Left ventricle myocardium inferior (tissue), 1 donor: ENCODE measurements around the gene RUNX2. TPM values are rescaled to one million over a fixed set of nuclear protein-coding genes. Genes with fewer than 3 reads are reported as not detected.

ENCODE experiments used
- DNase-seq: peaks from one replicate; pipeline ENCODE4 v3.0.0-alpha.2; 2020
- H3K27ac ChIP-seq: fragments of 200-600 bp; replicated peaks from 2 replicates; pipeline ENCODE4 v1.8.0; 2021
- H3K27me3 ChIP-seq: fragments of 200-600 bp; 2 replicates; pipeline ENCODE4 v1.8.0; 2021; ENCODE audit warnings: low read depth
- H3K36me3 ChIP-seq: fragments of 200-600 bp; 2 replicates; pipeline ENCODE4 v1.8.0; 2021
- H3K4me1 ChIP-seq: fragments of 200-600 bp; 2 replicates; pipeline ENCODE4 v1.8.0; 2021
- H3K4me3 ChIP-seq: fragments of 200-600 bp; 2 replicates; pipeline ENCODE4 v1.8.0; 2021; ENCODE audit warnings: mild to moderate bottlenecking, moderate library complexity
- H3K9me3 ChIP-seq: fragments of 200-600 bp; replicated peaks from 2 replicates; pipeline ENCODE4 v1.8.0; 2021
- intact Hi-C: fragments of 100-400 bp; cut with micrococcal nuclease; formaldehyde crosslinking; loops from one replicate; pipeline ENCODE4 v1.11.0; 2022
- total RNA-seq: library from RNA; stranded (reverse); fragmentation: NEBNext Ultra II Directional; extraction: Animal tissue kit (Norgen Biotek cat#: 25700); gene quantifications from one replicate; pipeline ENCODE4 v1.2.1, GENCODE V29; 2021
- TF ChIP-seq, protein P1 (sequence below): fragments of 200-600 bp; IDR thresholded peaks from 2 replicates; pipeline ENCODE4 v1.8.0; 2021; ENCODE audit warnings: antibody characterized with exemption, mild to moderate bottlenecking, borderline replicate concordance
- donor health status: DM: no; HTN: yes; CAD: no; lungs with severe emphysema.

RUNX2 gene
- total RNA-seq, 1 donor from 2014 or later, result 0.38 TPM

DNA sequence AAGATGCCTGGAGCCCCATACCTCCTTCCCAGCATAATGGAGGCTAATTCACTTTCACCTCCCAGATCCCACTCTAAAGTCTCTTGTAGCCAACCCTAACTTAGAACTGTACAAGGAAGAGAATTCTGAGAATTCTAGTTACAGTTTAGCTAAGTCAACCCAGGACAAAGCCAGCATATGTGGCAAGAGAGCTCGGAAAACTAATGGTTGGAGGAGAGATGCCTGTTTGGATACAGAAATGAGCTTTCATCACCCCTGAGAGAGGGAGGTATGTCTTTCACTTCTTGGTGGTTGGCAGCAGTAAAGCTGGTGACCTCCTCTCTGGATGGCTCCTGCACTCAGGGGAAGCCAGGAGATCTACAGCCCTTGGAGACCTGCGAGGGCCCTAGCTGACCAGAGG lies 302.2 kb downstream of the RUNX2 start:
- Histone ChIP-seq H3K9me3 (no peaks in the 10 kb centered on the region), H3K36me3 (no peaks in the 10 kb centered on the region), H3K4me3 (no peak overlapping the region), H3K27ac (no peak overlapping the region), H3K4me1 (no peaks in the 10 kb centered on the region), H3K27me3 (no peaks in the 10 kb centered on the region)
- TF ChIP-seq, protein P1, sequence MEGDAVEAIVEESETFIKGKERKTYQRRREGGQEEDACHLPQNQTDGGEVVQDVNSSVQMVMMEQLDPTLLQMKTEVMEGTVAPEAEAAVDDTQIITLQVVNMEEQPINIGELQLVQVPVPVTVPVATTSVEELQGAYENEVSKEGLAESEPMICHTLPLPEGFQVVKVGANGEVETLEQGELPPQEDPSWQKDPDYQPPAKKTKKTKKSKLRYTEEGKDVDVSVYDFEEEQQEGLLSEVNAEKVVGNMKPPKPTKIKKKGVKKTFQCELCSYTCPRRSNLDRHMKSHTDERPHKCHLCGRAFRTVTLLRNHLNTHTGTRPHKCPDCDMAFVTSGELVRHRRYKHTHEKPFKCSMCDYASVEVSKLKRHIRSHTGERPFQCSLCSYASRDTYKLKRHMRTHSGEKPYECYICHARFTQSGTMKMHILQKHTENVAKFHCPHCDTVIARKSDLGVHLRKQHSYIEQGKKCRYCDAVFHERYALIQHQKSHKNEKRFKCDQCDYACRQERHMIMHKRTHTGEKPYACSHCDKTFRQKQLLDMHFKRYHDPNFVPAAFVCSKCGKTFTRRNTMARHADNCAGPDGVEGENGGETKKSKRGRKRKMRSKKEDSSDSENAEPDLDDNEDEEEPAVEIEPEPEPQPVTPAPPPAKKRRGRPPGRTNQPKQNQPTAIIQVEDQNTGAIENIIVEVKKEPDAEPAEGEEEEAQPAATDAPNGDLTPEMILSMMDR, result no peak
- no peak for DNase-seq
- intact Hi-C loops, result no loop called here

DNA sequence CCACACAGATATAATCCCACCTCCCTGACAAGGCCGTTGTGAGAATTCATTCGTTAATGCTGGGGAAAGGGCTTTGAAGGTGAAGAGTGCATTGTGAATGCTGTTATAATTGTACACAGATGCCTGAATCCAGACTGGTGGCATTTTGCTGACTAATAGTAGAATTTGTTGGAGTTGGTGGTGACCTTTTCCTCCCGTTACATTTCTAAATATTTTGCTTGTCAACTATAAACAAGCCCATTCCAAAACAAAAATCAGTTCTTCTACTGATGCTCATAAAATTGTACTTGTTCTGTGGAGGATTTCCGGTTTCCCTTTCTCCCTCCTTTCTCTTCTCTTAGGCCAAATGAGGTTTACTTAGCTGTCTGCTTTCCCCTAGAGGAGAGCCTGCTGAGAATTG lies 302.7 kb downstream of the RUNX2 start:
- Histone ChIP-seq H3K4me1 (no peaks in the 10 kb centered on the region), H3K9me3 (no peaks in the 10 kb centered on the region), H3K36me3 (no peaks in the 10 kb centered on the region), H3K27ac (no peak overlapping the region), H3K4me3 (no peak overlapping the region), H3K27me3 (peaks cover under 1% of the 10 kb centered on the region)
- TF ChIP-seq, protein P1, result no peak
- intact Hi-C loops, result no loop called here
- DNase-seq, result no peak

DNA sequence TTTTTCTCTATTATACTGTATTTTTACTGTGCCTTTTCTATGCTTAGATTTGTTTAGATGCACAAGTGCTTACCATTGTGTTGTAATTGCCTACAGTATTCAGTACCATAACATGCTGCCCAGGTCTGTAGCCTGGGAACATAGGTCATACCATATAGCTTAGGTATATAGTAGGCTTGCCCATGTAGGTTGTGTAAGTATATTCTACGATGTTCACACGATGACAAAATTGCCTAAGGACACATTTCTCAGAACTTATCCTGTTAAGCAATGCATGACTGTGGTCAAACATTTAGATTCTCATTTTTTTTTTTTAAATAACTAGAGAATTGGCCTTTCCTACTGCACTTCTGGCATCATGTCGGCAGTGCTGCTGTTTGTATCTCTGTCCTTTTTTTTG lies 303.3 kb downstream of the RUNX2 start:
- H3K36me3 ChIP-seq, result no peaks in the 10 kb centered on the region
- H3K9me3 ChIP-seq, result no peaks in the 10 kb centered on the region
- DNase-seq, result no peak
- H3K27me3 ChIP-seq, result peaks cover 3% of the 10 kb centered on the region
- intact Hi-C loops, result no loop called here
- H3K4me1 ChIP-seq, result no peaks in the 10 kb centered on the region
- H3K4me3 ChIP-seq, result no peak overlapping the region
- H3K27ac ChIP-seq, result no peak overlapping the region
- TF ChIP-seq, protein P1, result no peak

DNA sequence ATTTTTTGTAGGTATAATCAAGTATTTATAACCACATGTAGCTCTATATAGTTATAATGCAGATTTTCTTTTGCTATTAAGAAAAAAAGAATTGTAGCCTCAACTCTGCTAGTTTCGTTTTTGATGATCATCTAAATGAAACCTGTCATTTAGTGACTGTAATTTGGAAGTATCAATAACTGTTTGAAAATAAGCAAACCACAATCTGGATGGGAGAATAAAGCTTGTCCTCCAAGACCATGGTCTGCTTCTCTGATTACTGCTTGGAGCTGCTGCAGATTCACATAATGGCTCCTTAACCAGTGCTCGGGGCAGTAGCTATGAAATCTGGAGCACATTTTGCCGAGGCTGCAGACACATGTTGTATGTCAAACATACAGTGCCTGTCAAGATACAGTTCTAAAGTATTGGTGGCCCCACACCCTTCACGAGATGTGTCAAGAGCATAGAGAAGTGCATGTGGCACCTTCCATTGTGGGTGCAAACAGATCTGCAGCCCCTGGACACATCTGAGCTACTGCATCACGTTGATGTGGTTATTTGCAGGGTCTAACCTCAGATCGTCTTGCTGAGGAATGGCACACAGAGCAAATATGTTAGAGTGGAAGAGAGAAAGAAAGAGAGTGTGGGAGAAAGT lies 305.3 kb downstream of the RUNX2 start:
- no peaks in the 10 kb centered on the region for H3K36me3 ChIP-seq
- no peak overlapping the region for H3K27ac ChIP-seq
- intact Hi-C loops, result no loop called here
- TF ChIP-seq, protein P1, result no peak
- no peaks in the 10 kb centered on the region for H3K4me1 ChIP-seq
- no peak overlapping the region for H3K4me3 ChIP-seq
- H3K9me3 ChIP-seq, result no peaks in the 10 kb centered on the region
- DNase-seq, result no peak
- H3K27me3 ChIP-seq, result peaks cover 3% of the 10 kb centered on the region

DNA sequence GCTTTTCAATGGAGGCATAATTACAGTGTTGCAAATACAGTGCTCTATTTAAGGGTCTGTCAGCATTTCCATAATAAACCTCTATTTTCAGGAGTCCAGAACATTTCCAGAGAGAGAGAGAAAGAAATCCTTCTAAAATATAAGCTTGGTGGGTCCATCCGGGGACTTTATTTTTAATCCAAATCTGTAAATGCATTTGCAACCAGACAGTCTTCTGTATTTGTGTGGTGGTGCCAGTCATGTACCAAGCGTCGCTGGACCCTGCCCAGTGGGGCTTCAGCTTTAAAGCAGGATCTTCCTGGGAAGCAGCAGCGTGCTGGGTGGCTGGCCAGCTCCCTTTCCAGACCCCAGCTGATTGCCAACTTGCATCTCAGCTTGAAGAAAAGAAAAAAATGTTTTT lies 306.1 kb downstream of the RUNX2 start:
- no peak for DNase-seq
- Histone ChIP-seq H3K36me3 (no peaks in the 10 kb centered on the region), H3K4me1 (no peaks in the 10 kb centered on the region), H3K9me3 (no peaks in the 10 kb centered on the region), H3K4me3 (no peak overlapping the region), H3K27me3 (peaks cover 3% of the 10 kb centered on the region), H3K27ac (no peak overlapping the region)
- intact Hi-C loops, result no loop called here
- TF ChIP-seq, protein P1, result no peak
